HEK293T (cell line): ENCODE measurements around the gene MRPL34.
A peak's percentile ranks its signal among the peaks of the same experiment; 100 is the strongest.

Experiments used
- CTCF ChIA-PET: fragments of 350-600 bp; formaldehyde crosslinking; extraction: SDS; loops from one replicate; lab custom pipeline; 2021; ENCODE audit warnings: antibody characterized with exemption, inconsistent platforms; lab: Yijun Ruan, JAX
- POLR2A ChIA-PET: fragments of 350-600 bp; formaldehyde crosslinking; extraction: SDS; loops from one replicate; lab custom pipeline; 2020; ENCODE audit warnings: antibody characterized with exemption, inconsistent platforms; lab: Yijun Ruan, JAX
- DNase-seq: peaks from one replicate; pipeline ENCODE4 v3.0.0; 2012; ENCODE audit warnings: mixed read lengths; ENCODE audit errors: extremely low spot score
- ARNT ChIP-seq: fragments of 450-650 bp; IDR thresholded peaks from 2 replicates; pipeline ENCODE4 v1.6.1; 2017; ENCODE audit warnings: mild to moderate bottlenecking
- BHLHE40 ChIP-seq: fragments of 450-650 bp; IDR thresholded peaks from 2 replicates; pipeline ENCODE4 v1.6.1; 2016; ENCODE audit warnings: mild to moderate bottlenecking, moderate library complexity, borderline replicate concordance
- CTBP1 ChIP-seq: fragments of 450-650 bp; IDR thresholded peaks from 2 replicates; pipeline ENCODE4 v1.6.1; 2016; ENCODE audit warnings: borderline replicate concordance
- ELF4 ChIP-seq: fragments of 450-650 bp; IDR thresholded peaks from 2 replicates; pipeline ENCODE4 v1.6.1; 2017; ENCODE audit warnings: antibody characterized with exemption
- FOXA1 ChIP-seq: fragments of 450-650 bp; IDR thresholded peaks from 2 replicates; pipeline ENCODE4 v1.6.1; 2016; ENCODE audit warnings: mild to moderate bottlenecking
- FOXK2 ChIP-seq: fragments of 450-650 bp; IDR thresholded peaks from 2 replicates; pipeline ENCODE4 v1.6.1; 2016; ENCODE audit warnings: mild to moderate bottlenecking
- FOXM1 ChIP-seq: fragments of 450-650 bp; IDR thresholded peaks from 2 replicates; pipeline ENCODE4 v1.6.1; 2017; ENCODE audit warnings: mild to moderate bottlenecking, borderline replicate concordance
- HDGF ChIP-seq: fragments of 450-650 bp; IDR thresholded peaks from 2 replicates; pipeline ENCODE4 v1.6.1; 2017; ENCODE audit warnings: antibody characterized with exemption, borderline replicate concordance
- L3MBTL2 ChIP-seq: fragments of 450-650 bp; conservative IDR thresholded peaks from 2 replicates; pipeline ENCODE4 v1.6.1; 2016; ENCODE audit warnings: mild to moderate bottlenecking
- LEF1 ChIP-seq: fragments of 450-650 bp; IDR thresholded peaks from 2 replicates; pipeline ENCODE4 v1.6.1; 2017; ENCODE audit warnings: mild to moderate bottlenecking, borderline replicate concordance
- NFRKB ChIP-seq: fragments of 450-650 bp; IDR thresholded peaks from 2 replicates; pipeline ENCODE4 v1.6.1; 2016; ENCODE audit warnings: mild to moderate bottlenecking, moderate library complexity
- SP1 ChIP-seq: fragments of 450-650 bp; IDR thresholded peaks from 2 replicates; pipeline ENCODE4 v1.6.1; 2017
- SUZ12 ChIP-seq: fragments of 450-650 bp; IDR thresholded peaks from 2 replicates; pipeline ENCODE4 v1.6.1; 2016; ENCODE audit warnings: mild to moderate bottlenecking
- TARDBP ChIP-seq: fragments of 450-650 bp; IDR thresholded peaks from 2 replicates; pipeline ENCODE4 v1.6.1; 2016
- ZNF384 ChIP-seq: fragments of 450-650 bp; IDR thresholded peaks from 2 replicates; pipeline ENCODE4 v1.6.1; 2016
- TF ChIP-seq, protein P1 (sequence below): fragments of 450-650 bp; IDR thresholded peaks from 2 replicates; pipeline ENCODE4 v1.6.1; 2016

The MRPL34 gene

DNA sequence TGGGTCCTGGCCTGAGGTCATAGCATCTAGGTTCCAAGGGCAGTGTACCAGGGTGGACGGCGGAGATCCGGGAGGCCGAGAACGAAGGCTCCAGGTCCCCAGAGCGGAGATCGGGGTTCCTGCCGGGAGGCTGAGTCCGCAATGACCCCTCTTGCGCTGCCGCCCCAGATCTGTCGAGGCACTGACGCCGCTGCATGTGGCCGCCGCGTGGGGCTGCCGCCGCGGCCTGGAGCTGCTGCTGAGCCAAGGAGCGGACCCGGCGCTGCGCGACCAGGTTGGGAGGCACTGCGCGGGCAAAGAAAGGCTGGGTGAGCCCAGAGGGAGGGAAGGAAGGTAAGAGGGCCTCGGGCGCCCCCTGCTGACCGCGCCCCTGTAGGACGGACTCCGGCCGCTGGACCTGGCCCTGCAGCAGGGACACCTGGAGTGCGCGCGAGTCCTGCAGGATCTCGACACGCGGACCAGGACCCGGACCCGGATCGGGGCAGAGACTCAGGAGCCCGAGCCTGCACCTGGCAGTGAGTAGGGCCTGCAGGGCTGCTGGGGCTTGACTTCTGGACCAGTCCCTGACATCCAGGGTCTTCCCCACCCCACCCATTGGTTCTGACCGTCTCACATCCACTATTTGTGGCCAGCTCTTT lies 23.1 kb upstream of the MRPL34 start:
- peak; percentile 87 for DNase-seq
- ChIA-PET POLR2A (no interaction called here), CTCF (interaction anchor here (0.6 to 1.0 kb wide), 3 partner anchors 22 to 261 kb away, joined by 3 to 4 read pairs (median 3); no protein-coding TSS in a partner anchor)
- TF ChIP-seq SUZ12 (no peak), L3MBTL2 (peak; percentile 75)

GRCh38 chr19:17283504-17283996 lies 22.1 kb upstream of the MRPL34 start:
- no peak for DNase-seq
- ChIA-PET CTCF (interaction anchor here (0.7 to 1.1 kb wide), 2 partner anchors 17 to 49 kb away, joined by 3 to 5 read pairs; partner anchors contain the start of gene BABAM1), POLR2A (no interaction called here)
- TF ChIP-seq ARNT (no peak), BHLHE40 (no peak), SP1 (no peak), FOXM1 (no peak), SUZ12 (no peak), ELF4 (no peak), FOXK2 (no peak), ZNF384 (no peak)

GRCh38 chr19:17285415-17286135 lies 20.1 kb upstream of the MRPL34 start:
- CTCF ChIA-PET = no interaction called here

GRCh38 chr19:17286263-17286662 lies 19.4 kb upstream of the MRPL34 start:
- no peak for DNase-seq
- ChIA-PET POLR2A (interaction anchor here (1.4 kb wide), 1 partner anchor 19 kb away, joined by 3 read pairs; the partner anchor contains the start of gene BABAM1), CTCF (no interaction called here)
- TF ChIP-seq L3MBTL2 = no peak
- TF ChIP-seq SP1 = no peak
- no peak for TF ChIP-seq LEF1
- no peak for TF ChIP-seq SUZ12
- TF ChIP-seq CTBP1 = no peak
- no peak for TF ChIP-seq TARDBP
- no peak for TF ChIP-seq ELF4
- TF ChIP-seq FOXA1 = no peak
- no peak for TF ChIP-seq ZNF384
- no peak for TF ChIP-seq BHLHE40
- TF ChIP-seq FOXK2 = no peak
- TF ChIP-seq, protein P1, sequence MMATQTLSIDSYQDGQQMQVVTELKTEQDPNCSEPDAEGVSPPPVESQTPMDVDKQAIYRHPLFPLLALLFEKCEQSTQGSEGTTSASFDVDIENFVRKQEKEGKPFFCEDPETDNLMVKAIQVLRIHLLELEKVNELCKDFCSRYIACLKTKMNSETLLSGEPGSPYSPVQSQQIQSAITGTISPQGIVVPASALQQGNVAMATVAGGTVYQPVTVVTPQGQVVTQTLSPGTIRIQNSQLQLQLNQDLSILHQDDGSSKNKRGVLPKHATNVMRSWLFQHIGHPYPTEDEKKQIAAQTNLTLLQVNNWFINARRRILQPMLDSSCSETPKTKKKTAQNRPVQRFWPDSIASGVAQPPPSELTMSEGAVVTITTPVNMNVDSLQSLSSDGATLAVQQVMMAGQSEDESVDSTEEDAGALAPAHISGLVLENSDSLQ = no peak

More at GRCh38 chr19:17285415-17286135, 20.1 kb upstream of the MRPL34 start:
- POLR2A ChIA-PET = interaction anchor here (1.4 kb wide), 1 partner anchor 19 kb away, joined by 3 read pairs; the partner anchor contains the start of gene BABAM1
- TF ChIP-seq NFRKB (no peak), L3MBTL2 (no peak), HDGF (no peak), ARNT (no peak), TARDBP (no peak), SUZ12 (no peak), FOXK2 (no peak), ELF4 (no peak), LEF1 (no peak), ZNF384 (no peak)
- TF ChIP-seq, protein P1 = no peak
- DNase-seq = no peak

- TF ChIP-seq TARDBP = no peak
- no peak for TF ChIP-seq ELF4
- TF ChIP-seq FOXK2 = no peak
- no peak for TF ChIP-seq CTBP1
- no peak for TF ChIP-seq NFRKB
- TF ChIP-seq FOXA1 = no peak
- TF ChIP-seq, protein P1 = no peak
- TF ChIP-seq BHLHE40 = no peak
- TF ChIP-seq LEF1 = no peak
- no peak for TF ChIP-seq SP1
- no peak for TF ChIP-seq HDGF
- TF ChIP-seq SUZ12 = no peak
- no peak for TF ChIP-seq ZNF384
- no peak for TF ChIP-seq ARNT
- TF ChIP-seq FOXM1 = no peak
- CTCF ChIA-PET = no interaction called here
- POLR2A ChIA-PET = interaction anchor here (1.4 kb wide), 1 partner anchor 20 kb away, joined by 3 read pairs; the partner anchor contains the start of gene BABAM1
- no peak for DNase-seq
Measured at GRCh38 chr19:17286752-17287151, 18.9 kb upstream of the MRPL34 start.

- TF ChIP-seq, protein P1 = peak; percentile 98
- TF ChIP-seq ELF4 (no peak), TARDBP (no peak), FOXA1 (no peak), L3MBTL2 (no peak), ARNT (no peak)
- ChIA-PET POLR2A (interaction anchor here (0.8 to 2.1 kb wide), 5 partner anchors 16 to 74 kb away, joined by 3 to 9 read pairs (median 4); partner anchors contain the start of genes BABAM1, MRPL34 and USE1), CTCF (interaction anchor here (1.8 kb wide), 1 partner anchor 23 kb away, joined by 5 read pairs; the partner anchor contains the start of gene BABAM1)
- peak; percentile 91 for DNase-seq
Measured at GRCh38 chr19:17289489-17289888, 16.2 kb upstream of the MRPL34 start.
